H9 (cell line): ENCODE data around the gene FRS3. TPM values are rescaled to one million over a fixed set of nuclear protein-coding genes. Genes with fewer than 3 reads are reported as not detected.

Experiments
- DNase-seq: peaks from one replicate; pipeline ENCODE4 v3.0.0-alpha.2; 2017
- H2AFZ ChIP-seq: one replicate; pipeline ENCODE4 v1.6.1; 2013; ENCODE audit warnings: mild to moderate bottlenecking, low read length, control low read depth, moderate library complexity
- H2AK5ac ChIP-seq: 2 replicates; pipeline ENCODE4 v1.6.1; 2013; ENCODE audit warnings: low read length, control low read depth, mixed read lengths; ENCODE audit not compliant: insufficient read length
- H2BK120ac ChIP-seq: one replicate; pipeline ENCODE4 v1.6.1; 2013; ENCODE audit warnings: low read depth, mild to moderate bottlenecking, low read length, control low read depth, inconsistent platforms; ENCODE audit not compliant: poor library complexity, severe bottlenecking
- H2BK12ac ChIP-seq: 2 replicates; pipeline ENCODE4 v1.6.1; 2013; ENCODE audit warnings: low read length, control low read depth, mixed read lengths, low read depth; ENCODE audit not compliant: insufficient read length
- H2BK15ac ChIP-seq: 2 replicates; pipeline ENCODE4 v1.6.1; 2013; ENCODE audit warnings: low read depth, low read length, control low read depth
- H2BK20ac ChIP-seq: one replicate; pipeline ENCODE4 v1.6.1; 2013; ENCODE audit warnings: low read depth, mild to moderate bottlenecking, low read length, control low read depth, inconsistent platforms; ENCODE audit not compliant: poor library complexity, severe bottlenecking
- H2BK5ac ChIP-seq: 2 replicates; pipeline ENCODE4 v1.6.1; 2013; ENCODE audit warnings: low read length, control low read depth, mixed read lengths; ENCODE audit not compliant: insufficient read length
- H3K14ac ChIP-seq: 2 replicates; pipeline ENCODE4 v1.6.1; 2013; ENCODE audit warnings: low read length, control low read depth; ENCODE audit not compliant: insufficient read depth
- H3K18ac ChIP-seq: 2 replicates; pipeline ENCODE4 v1.6.1; 2013; ENCODE audit warnings: low read depth, mild to moderate bottlenecking, mixed read lengths, low read length, control low read depth; ENCODE audit not compliant: insufficient read length
- H3K23ac ChIP-seq: 2 replicates; pipeline ENCODE4 v1.6.1; 2013; ENCODE audit warnings: low read length, control low read depth, mixed read lengths, low read depth; ENCODE audit not compliant: insufficient read length
- H3K23me2 ChIP-seq: 2 replicates; pipeline ENCODE4 v1.6.1; 2013; ENCODE audit warnings: low read depth, mild to moderate bottlenecking, mixed read lengths, low read length, control low read depth; ENCODE audit not compliant: insufficient read length, poor library complexity, severe bottlenecking
- H3K27ac ChIP-seq: 2 replicates; pipeline ENCODE4 v1.5.1; 2013; ENCODE audit warnings: low read length, control low read depth, mixed read lengths, low read depth; ENCODE audit not compliant: insufficient read length
- H3K27me3 ChIP-seq: 2 replicates; pipeline ENCODE4 v1.6.1; 2013; ENCODE audit warnings: low read length, control low read depth, inconsistent platforms; ENCODE audit not compliant: insufficient read depth
- H3K4ac ChIP-seq: 2 replicates; pipeline ENCODE4 v1.6.1; 2013; ENCODE audit warnings: low read depth, mild to moderate bottlenecking, control low read depth, inconsistent platforms, low read length, moderate library complexity
- H3K4me1 ChIP-seq: 2 replicates; pipeline ENCODE4 v1.6.1; 2013; ENCODE audit warnings: low read length, control low read depth, inconsistent platforms; ENCODE audit not compliant: insufficient read depth
- H3K4me2 ChIP-seq: 2 replicates; pipeline ENCODE4 v1.6.1; 2013; ENCODE audit warnings: low read length, control low read depth, mixed read lengths; ENCODE audit not compliant: insufficient read length, insufficient read depth
- H3K56ac ChIP-seq: 2 replicates; pipeline ENCODE4 v1.6.1; 2013; ENCODE audit warnings: low read depth, mild to moderate bottlenecking, mixed read lengths, low read length, control low read depth; ENCODE audit not compliant: insufficient read length
- H3K79me1 ChIP-seq: 2 replicates; pipeline ENCODE4 v1.6.1; 2013; ENCODE audit warnings: low read depth, mild to moderate bottlenecking, moderate library complexity, low read length, control low read depth, inconsistent platforms; ENCODE audit not compliant: insufficient read depth, poor library complexity, severe bottlenecking
- H3K79me2 ChIP-seq: 2 replicates; pipeline ENCODE4 v1.6.1; 2013; ENCODE audit warnings: low read length, control low read depth, inconsistent platforms; ENCODE audit not compliant: insufficient read depth
- H3K9ac ChIP-seq: 2 replicates; pipeline ENCODE4 v1.6.1; 2013; ENCODE audit warnings: low read length, control low read depth, mixed read lengths; ENCODE audit not compliant: insufficient read length; ENCODE audit errors: extremely low read depth
- H3K9me3 ChIP-seq: one replicate; pipeline ENCODE4 v1.6.1; 2013; ENCODE audit warnings: low read depth, low read length, inconsistent platforms; ENCODE audit not compliant: control insufficient read depth
- H3T11ph ChIP-seq: one replicate; pipeline ENCODE4 v1.6.1; 2013; ENCODE audit warnings: mild to moderate bottlenecking, low read length, control low read depth, inconsistent platforms
- H4K20me1 ChIP-seq: one replicate; pipeline ENCODE4 v1.6.1; 2013; ENCODE audit not compliant: control insufficient read depth, insufficient read length, insufficient read depth
- H4K5ac ChIP-seq: 2 replicates; pipeline ENCODE4 v1.6.1; 2013; ENCODE audit warnings: low read depth, mild to moderate bottlenecking, mixed read lengths, low read length, control low read depth; ENCODE audit not compliant: insufficient read length
- H4K8ac ChIP-seq: replicated peaks from 2 replicates; pipeline ENCODE4 v1.6.1; 2013; ENCODE audit warnings: low read length, control low read depth, mixed read lengths, low read depth; ENCODE audit not compliant: insufficient read length
- H4K91ac ChIP-seq: 2 replicates; pipeline ENCODE4 v1.6.1; 2013; ENCODE audit warnings: low read depth, mild to moderate bottlenecking, moderate library complexity, mixed read lengths, low read length, control low read depth; ENCODE audit not compliant: insufficient read length
- H3K27ac Mint-ChIP-seq, 3 experiments: 2 replicates in 2 of 3; 3 replicates in 1 of 3; pipeline ENCODE4 v1.8.0; 2020 to 2021; ENCODE audit warnings: mixed read lengths in 3 of 3, mild to moderate bottlenecking in 1 of 3, moderate library complexity in 1 of 3
- H3K27me3 Mint-ChIP-seq: 2 replicates; pipeline ENCODE4 v1.8.0; 2021; ENCODE audit warnings: low read depth, mild to moderate bottlenecking, moderate library complexity, mixed read lengths
- H3K36me3 Mint-ChIP-seq, 3 experiments: 2 replicates in 2 of 3; 3 replicates in 1 of 3; pipeline ENCODE4 v1.8.0; 2020 to 2021; ENCODE audit warnings: low read depth in 3 of 3, mixed read lengths in 3 of 3; ENCODE audit not compliant: insufficient read depth in 1 of 3
- H3K4me1 Mint-ChIP-seq, 2 experiments: 2 replicates each; pipeline ENCODE4 v1.8.0; 2020; ENCODE audit warnings: mixed read lengths in 2 of 2
- H3K4me3 Mint-ChIP-seq, 2 experiments: 2 replicates in 1 of 2; 3 replicates in 1 of 2; pipeline ENCODE4 v1.8.0; 2020 to 2021; ENCODE audit warnings: mild to moderate bottlenecking in 2 of 2, mixed read lengths in 2 of 2, moderate library complexity in 1 of 2
- H3K9me3 Mint-ChIP-seq, 2 experiments: 2 replicates in 1 of 2; 3 replicates in 1 of 2; pipeline ENCODE4 v1.8.0; 2020; ENCODE audit warnings: mild to moderate bottlenecking in 2 of 2, mixed read lengths in 2 of 2, moderate library complexity in 1 of 2
- WGBS: extraction: QIAGEN DNeasy Blood & Tissue Kit; methylation state at CpG from one replicate; pipeline ENCODE4 v1.1.7; 2013; ENCODE audit warnings: missing lambda C conversion rate, low lambda C conversion rate, mixed read lengths; ENCODE audit not compliant: insufficient read length; ENCODE audit errors: extremely low coverage; 5-methylcytosine and 5-hydroxymethylcytosine counted together
- total RNA-seq: library from RNA; stranded (reverse); gene quantifications from 2 replicates; pipeline ENCODE4 v1.2.1, GENCODE V29; 2021
- TF ChIP-seq, protein P1 (sequence below): fragments of 200-600 bp; sonication (generic); conservative IDR thresholded peaks from 3 replicates; pipeline ENCODE4 v1.8.0; 2021; ENCODE audit warnings: antibody characterized with exemption, mild to moderate bottlenecking

The FRS3 gene
- total RNA-seq, 1 experiment from 2014 or later: 4.8 TPM

DNA sequence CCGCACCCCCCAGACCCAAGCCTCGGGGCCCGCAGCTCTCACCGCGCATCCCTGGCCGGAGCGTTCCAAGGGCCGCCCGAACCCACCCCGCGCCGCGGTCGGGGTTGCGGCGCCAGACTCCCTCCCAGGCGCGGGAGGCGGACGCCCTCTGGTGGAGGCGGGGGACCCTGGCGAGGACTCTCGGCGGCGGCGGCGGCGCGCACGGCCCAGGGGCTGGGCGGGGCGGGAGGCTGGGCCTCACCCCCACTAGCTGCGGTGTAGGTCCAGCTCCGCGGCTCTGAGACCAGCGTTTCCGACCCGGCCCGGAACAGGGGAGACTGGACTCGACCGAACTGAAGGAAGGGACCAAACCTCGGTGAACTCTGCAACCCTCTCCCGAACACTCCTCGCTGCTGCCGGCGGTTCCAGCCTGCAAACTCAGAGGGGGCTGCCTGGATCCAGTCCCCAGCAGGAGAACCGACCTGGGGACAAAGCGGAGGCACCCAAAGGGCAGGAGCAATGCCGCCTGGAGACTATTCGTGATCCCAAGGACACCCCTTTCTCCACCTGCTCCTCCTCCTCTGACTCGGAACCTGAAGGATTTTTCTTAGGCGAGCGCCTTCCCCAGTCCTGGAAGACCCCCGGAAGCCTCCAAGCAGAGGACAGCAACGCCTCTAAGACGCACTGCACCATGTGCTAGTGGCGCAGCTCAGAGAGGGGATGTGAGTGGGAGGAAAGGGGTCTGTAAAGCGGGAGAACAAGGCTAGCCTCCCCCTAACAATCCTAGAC is 6.9 kb upstream of the FRS3 start:
- no peak overlapping the region for H2AFZ ChIP-seq
- H3K27me3 Mint-ChIP-seq: peaks cover 47% of the 10 kb centered on the region
- WGBS: no CpG with 5 or more reads among the region's 58 CpGs
- H3K4me3 Mint-ChIP-seq: peak overlapping the region; percentile 95 to 98
- H4K20me1 ChIP-seq: no peaks in the 10 kb centered on the region
- peak; percentile 82 for DNase-seq
- H3K4me2 ChIP-seq: peak overlapping the region; percentile 95
- peaks cover 12% of the 10 kb centered on the region; the same call in 1 of the 2 replicates for H3K27me3 ChIP-seq
- no peak overlapping the region for H2BK12ac ChIP-seq
- peaks cover 8% of the 10 kb centered on the region for H3K23me2 ChIP-seq
- H3K14ac ChIP-seq: peak overlapping the region; percentile 24; the same call in 1 of the 2 replicates
- peaks cover 12 to 25% (median 18%) of the 10 kb centered on the region in 3 experiments for H3K36me3 Mint-ChIP-seq
- H3K9me3 Mint-ChIP-seq: no peaks in the 10 kb centered on the region; a peak in 3 of 5 replicates
- H4K91ac ChIP-seq: no peak overlapping the region
- no peak overlapping the region for H3K27ac ChIP-seq
- H2BK5ac ChIP-seq: no peak overlapping the region
- H4K8ac ChIP-seq: no peak overlapping the region
- H3T11ph ChIP-seq: no peak overlapping the region
- TF ChIP-seq, protein P1, sequence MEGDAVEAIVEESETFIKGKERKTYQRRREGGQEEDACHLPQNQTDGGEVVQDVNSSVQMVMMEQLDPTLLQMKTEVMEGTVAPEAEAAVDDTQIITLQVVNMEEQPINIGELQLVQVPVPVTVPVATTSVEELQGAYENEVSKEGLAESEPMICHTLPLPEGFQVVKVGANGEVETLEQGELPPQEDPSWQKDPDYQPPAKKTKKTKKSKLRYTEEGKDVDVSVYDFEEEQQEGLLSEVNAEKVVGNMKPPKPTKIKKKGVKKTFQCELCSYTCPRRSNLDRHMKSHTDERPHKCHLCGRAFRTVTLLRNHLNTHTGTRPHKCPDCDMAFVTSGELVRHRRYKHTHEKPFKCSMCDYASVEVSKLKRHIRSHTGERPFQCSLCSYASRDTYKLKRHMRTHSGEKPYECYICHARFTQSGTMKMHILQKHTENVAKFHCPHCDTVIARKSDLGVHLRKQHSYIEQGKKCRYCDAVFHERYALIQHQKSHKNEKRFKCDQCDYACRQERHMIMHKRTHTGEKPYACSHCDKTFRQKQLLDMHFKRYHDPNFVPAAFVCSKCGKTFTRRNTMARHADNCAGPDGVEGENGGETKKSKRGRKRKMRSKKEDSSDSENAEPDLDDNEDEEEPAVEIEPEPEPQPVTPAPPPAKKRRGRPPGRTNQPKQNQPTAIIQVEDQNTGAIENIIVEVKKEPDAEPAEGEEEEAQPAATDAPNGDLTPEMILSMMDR: peak; percentile 81
- no peaks in the 10 kb centered on the region for H3K4me1 ChIP-seq
- H3K79me1 ChIP-seq: no peaks in the 10 kb centered on the region
- H2BK20ac ChIP-seq: no peak overlapping the region
- no peak overlapping the region for H3K23ac ChIP-seq
- H3K18ac ChIP-seq: no peak overlapping the region
- peak overlapping the region; percentile 66 for H3K9ac ChIP-seq
- peaks cover 2% of the 10 kb centered on the region; the same call in 1 of the 2 replicates for H3K79me2 ChIP-seq
- H2BK120ac ChIP-seq: no peak overlapping the region
- H2AK5ac ChIP-seq: no peak overlapping the region
- peak overlapping the region; percentile 95 to 98 (median 97); a peak in 5 of 7 replicates for H3K27ac Mint-ChIP-seq
- H3K9me3 ChIP-seq: no peaks in the 10 kb centered on the region
- H2BK15ac ChIP-seq: no peak overlapping the region; the same call in 1 of the 2 replicates
- H4K5ac ChIP-seq: no peak overlapping the region
- H3K4me1 Mint-ChIP-seq: peaks cover 10 to 16% of the 10 kb centered on the region in 2 experiments
- H3K4ac ChIP-seq: no peak overlapping the region
- no peak overlapping the region for H3K56ac ChIP-seq
